ENCODE results near the gene AOPEP. TPM values are rescaled to one million over a fixed set of nuclear protein-coding genes. Genes with fewer than 3 reads are reported as not detected.

AOPEP gene
- total and polyA plus RNA-seq, 8 donors: 73.9 to 407 (median 101) TPM

- DNase-seq: no peak
- H3K27ac ChIP-seq: no peak overlapping the region
- H3K4me3 ChIP-seq: no peak overlapping the region
- intact Hi-C loops (cut with DNase I; ENCODE audit: low total_unique reads): no loop called here
- H3K4me1 ChIP-seq: peaks cover 10 to 39% (median 20%) of the 10 kb centered on the region in 4 donors
- WGBS, 5 donors: 57 to 74% (median 62%) methylated on average over 4 of the region's 4 CpGs
- no peaks in the 10 kb centered on the region for H3K9me3 ChIP-seq
- H3K27me3 ChIP-seq: no peaks in the 10 kb centered on the region
- no peak for TF ChIP-seq POLR2AphosphoS5 (IDR thresholded peaks at IDR 0.05)
- TF ChIP-seq, protein P1, sequence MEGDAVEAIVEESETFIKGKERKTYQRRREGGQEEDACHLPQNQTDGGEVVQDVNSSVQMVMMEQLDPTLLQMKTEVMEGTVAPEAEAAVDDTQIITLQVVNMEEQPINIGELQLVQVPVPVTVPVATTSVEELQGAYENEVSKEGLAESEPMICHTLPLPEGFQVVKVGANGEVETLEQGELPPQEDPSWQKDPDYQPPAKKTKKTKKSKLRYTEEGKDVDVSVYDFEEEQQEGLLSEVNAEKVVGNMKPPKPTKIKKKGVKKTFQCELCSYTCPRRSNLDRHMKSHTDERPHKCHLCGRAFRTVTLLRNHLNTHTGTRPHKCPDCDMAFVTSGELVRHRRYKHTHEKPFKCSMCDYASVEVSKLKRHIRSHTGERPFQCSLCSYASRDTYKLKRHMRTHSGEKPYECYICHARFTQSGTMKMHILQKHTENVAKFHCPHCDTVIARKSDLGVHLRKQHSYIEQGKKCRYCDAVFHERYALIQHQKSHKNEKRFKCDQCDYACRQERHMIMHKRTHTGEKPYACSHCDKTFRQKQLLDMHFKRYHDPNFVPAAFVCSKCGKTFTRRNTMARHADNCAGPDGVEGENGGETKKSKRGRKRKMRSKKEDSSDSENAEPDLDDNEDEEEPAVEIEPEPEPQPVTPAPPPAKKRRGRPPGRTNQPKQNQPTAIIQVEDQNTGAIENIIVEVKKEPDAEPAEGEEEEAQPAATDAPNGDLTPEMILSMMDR (IDR thresholded peaks at IDR 0.05): no peak
- TF ChIP-seq EP300 (IDR thresholded peaks at IDR 0.05): no peak
- TF ChIP-seq POLR2A (IDR thresholded peaks at IDR 0.05): no peak
- H3K36me3 ChIP-seq: peaks cover 0 to 10% (median 0%) of the 10 kb centered on the region in 4 donors
Observed at GRCh38 chr9:95118596-95118995, 392.1 kb downstream of the AOPEP start.

GRCh38 chr9:95120781-95121370, 394.4 kb downstream of the AOPEP start:
- H3K27me3 ChIP-seq: no peaks in the 10 kb centered on the region
- H3K4me1 ChIP-seq: peaks cover 13 to 38% (median 19%) of the 10 kb centered on the region in 4 donors
- DNase-seq: no peak
- no peaks in the 10 kb centered on the region for H3K9me3 ChIP-seq
- intact Hi-C loops (cut with DNase I; ENCODE audit: low total_unique reads): loop anchor here (5.0 to 10.0 kb wide), 2 partner anchors 336 to 439 kb away; no protein-coding TSS in a partner anchor
- H3K27ac ChIP-seq: no peak overlapping the region
- TF ChIP-seq, protein P1 (IDR thresholded peaks at IDR 0.05): no peak
- TF ChIP-seq POLR2AphosphoS5 (IDR thresholded peaks at IDR 0.05): no peak
- H3K4me3 ChIP-seq: no peak overlapping the region
- no peaks in the 10 kb centered on the region for H3K36me3 ChIP-seq

- intact Hi-C loops (cut with DNase I; ENCODE audit: low total_unique reads): loop anchor here (5.0 to 10.0 kb wide), 2 partner anchors 340 to 442 kb away; no protein-coding TSS in a partner anchor
- Histone ChIP-seq H3K27ac (peak overlapping the region in 1 of 5 donors; percentile 11), H3K4me1 (peaks cover 0 to 43% (median 29%) of the 10 kb centered on the region in 4 donors), H3K9me3 (no peaks in the 10 kb centered on the region), H3K27me3 (no peaks in the 10 kb centered on the region), H3K4me3 (no peak overlapping the region), H3K36me3 (no peaks in the 10 kb centered on the region)
- WGBS, 5 donors: 36 to 54% (median 49%) methylated on average over 9 of the region's 9 CpGs
- no peak for TF ChIP-seq POLR2AphosphoS5 (IDR thresholded peaks at IDR 0.05)
- no peak for TF ChIP-seq EP300 (IDR thresholded peaks at IDR 0.05)
- TF ChIP-seq, protein P1 (IDR thresholded peaks at IDR 0.05): peak in 2 of 7 experiments; percentile 9 to 15
- DNase-seq: peak in 1 of 2 donors; percentile 81
Observed at GRCh38 chr9:95124582-95125367, 398.3 kb downstream of the AOPEP start.

GRCh38 chr9:95125652-95126051, 399.2 kb downstream of the AOPEP start:
- intact Hi-C loops (cut with DNase I; ENCODE audit: low total_unique reads): loop anchor here (10.0 kb wide), 1 partner anchor 341 kb away; no protein-coding TSS in a partner anchor
- no peak overlapping the region for H3K4me3 ChIP-seq
- TF ChIP-seq POLR2A (IDR thresholded peaks at IDR 0.05) (no peak), POLR2AphosphoS5 (IDR thresholded peaks at IDR 0.05) (no peak), EP300 (IDR thresholded peaks at IDR 0.05) (no peak)
- TF ChIP-seq, protein P1 (IDR thresholded peaks at IDR 0.05): no peak
- H3K27ac ChIP-seq: no peak overlapping the region
- DNase-seq: no peak
- peaks cover 0 to 52% (median 35%) of the 10 kb centered on the region in 4 donors for H3K4me1 ChIP-seq
- 70 to 81% (median 79%) methylated on average over 3 of the region's 3 CpGs for WGBS, 5 donors
- H3K36me3 ChIP-seq: no peaks in the 10 kb centered on the region
- no peaks in the 10 kb centered on the region for H3K27me3 ChIP-seq
- H3K9me3 ChIP-seq: no peaks in the 10 kb centered on the region
